Fibroblast of skin of left biceps (primary cell): ENCODE measurements around the gene PTPRCAP.
A peak's percentile ranks its signal among the peaks of the same experiment; 100 is the strongest.

ENCODE experiments used
- DNase-seq, 2 experiments: peaks; one replicate each; pipeline ENCODE4 v3.0.0-alpha.2; 2013; ENCODE audit warnings: low read depth in 2 of 2

Gene PTPRCAP

GRCh38 chr11:67396587-67397389 lies 40.7 kb downstream of the PTPRCAP start:
- no peak for DNase-seq

- DNase-seq: no peak
Measured at GRCh38 chr11:67396259-67396581, 41.3 kb downstream of the PTPRCAP start.

- DNase-seq: no peak
Measured at GRCh38 chr11:67395555-67396258, 41.8 kb downstream of the PTPRCAP start.

GRCh38 chr11:67393990-67394389 lies 43.5 kb downstream of the PTPRCAP start:
- DNase-seq: no peak

GRCh38 chr11:67393437-67393836 lies 44.0 kb downstream of the PTPRCAP start:
- DNase-seq: no peak

- DNase-seq: no peak
Measured at GRCh38 chr11:67392183-67392715, 45.2 kb downstream of the PTPRCAP start.

GRCh38 chr11:67391304-67392182 lies 45.9 kb downstream of the PTPRCAP start, which contains the start of gene RAD9A:
TSS of gene RAD9A (plus strand) at chr11:67391986. CDS start at chr11:67392045, 59 bp downstream.
- peak; percentile 77 for DNase-seq

- no peak for DNase-seq
Measured at GRCh38 chr11:67390947-67391303, 46.6 kb downstream of the PTPRCAP start.

- DNase-seq: no peak
Measured at GRCh38 chr11:67389477-67389876, 48.0 kb downstream of the PTPRCAP start.

GRCh38 chr11:67387518-67387917 lies 50.0 kb downstream of the PTPRCAP start:
- no peak for DNase-seq

GRCh38 chr11:67387069-67387468 lies 50.4 kb downstream of the PTPRCAP start:
- DNase-seq: no peak
